ENCODE measurements around the gene SERPINB1. TPM values are rescaled to one million over a fixed set of nuclear protein-coding genes. Genes with fewer than 3 reads are reported as not detected.

SERPINB1 gene
- total RNA-seq, 4 donors from 2014 or later, result 33.3 to 48.9 (median 42.1) TPM

DNA sequence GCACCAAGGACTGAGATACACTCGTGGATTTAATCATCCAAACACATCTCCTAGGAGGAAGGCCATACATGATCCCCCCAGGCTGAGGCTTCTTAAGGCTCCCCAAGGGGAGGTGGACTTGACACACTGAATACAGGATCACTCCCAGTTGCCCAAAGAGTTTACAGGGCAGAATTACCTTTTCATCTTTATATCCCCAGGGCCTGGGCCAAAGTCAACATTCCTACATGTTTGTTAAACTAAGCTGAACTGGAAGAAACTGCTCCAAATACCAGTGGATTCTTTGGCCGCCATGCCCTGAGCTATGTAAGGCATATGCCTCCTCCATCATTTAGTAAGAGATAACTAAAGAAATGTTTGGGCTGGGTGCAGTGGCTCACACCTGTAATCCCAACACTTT lies 22.2 kb upstream of the SERPINB1 start:
- TF ChIP-seq CTCF (IDR thresholded peaks at IDR 0.05; ENCODE audit: low read depth), result no peak

DNA sequence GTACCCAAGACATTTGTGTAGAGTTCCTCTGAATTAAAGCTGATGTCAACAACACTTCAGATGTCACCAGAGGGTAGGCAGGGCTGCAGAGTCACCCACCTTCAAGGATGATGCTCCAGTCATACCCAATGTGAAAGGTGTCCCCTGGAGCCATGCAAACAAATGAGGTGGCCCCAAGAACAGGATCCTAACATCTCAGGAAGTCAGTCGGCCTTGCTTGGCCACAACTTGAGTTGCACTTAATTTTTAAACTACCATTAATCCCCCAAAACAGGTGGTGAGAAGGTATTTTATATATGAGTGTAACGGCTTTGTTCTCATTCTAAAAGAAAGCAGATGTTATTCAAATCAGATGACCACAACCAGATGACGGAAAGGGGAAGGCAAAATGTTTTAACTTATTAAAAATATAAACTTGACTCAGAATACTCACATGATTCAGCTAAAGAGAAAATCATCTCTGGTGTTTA lies 21.1 kb upstream of the SERPINB1 start:
- no peak for TF ChIP-seq CTCF (IDR thresholded peaks at IDR 0.05; ENCODE audit: low read depth)

GRCh38 chr6:2861822-2862164 lies 20.1 kb upstream of the SERPINB1 start:
- TF ChIP-seq CTCF (IDR thresholded peaks at IDR 0.05; ENCODE audit: low read depth), result no peak

- no peak for TF ChIP-seq CTCF (IDR thresholded peaks at IDR 0.05; ENCODE audit: low read depth)
Measured at GRCh38 chr6:2861060-2861821, 19.6 kb upstream of the SERPINB1 start.

DNA sequence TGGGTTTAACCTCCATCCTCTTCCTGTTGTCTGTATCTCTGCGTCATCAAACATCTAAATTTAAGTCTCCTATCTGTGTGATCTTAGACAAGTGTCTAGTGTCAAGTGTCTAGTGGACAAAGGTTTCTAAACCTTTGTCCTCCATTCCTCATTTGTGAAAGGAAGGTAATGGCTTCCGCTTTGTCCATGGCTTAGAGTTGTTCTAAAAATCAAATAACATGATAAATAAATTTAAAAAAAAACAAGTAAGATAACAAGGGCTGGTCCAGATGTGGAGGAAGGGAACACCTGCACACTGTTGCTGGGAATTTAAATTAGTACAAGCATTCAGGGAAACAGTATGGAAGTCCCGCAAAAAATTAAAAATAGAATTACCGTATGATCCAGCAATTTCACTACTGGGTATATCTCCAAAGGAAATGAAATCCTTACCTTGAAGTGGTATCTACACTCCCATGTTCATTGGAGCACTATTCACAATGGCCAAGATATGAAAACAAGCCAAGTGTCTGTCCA lies 17.6 kb upstream of the SERPINB1 start:
- TF ChIP-seq CTCF (IDR thresholded peaks at IDR 0.05; ENCODE audit: low read depth), result no peak

GRCh38 chr6:2857580-2858337 lies 16.1 kb upstream of the SERPINB1 start:
- no peak for TF ChIP-seq CTCF (IDR thresholded peaks at IDR 0.05; ENCODE audit: low read depth)

DNA sequence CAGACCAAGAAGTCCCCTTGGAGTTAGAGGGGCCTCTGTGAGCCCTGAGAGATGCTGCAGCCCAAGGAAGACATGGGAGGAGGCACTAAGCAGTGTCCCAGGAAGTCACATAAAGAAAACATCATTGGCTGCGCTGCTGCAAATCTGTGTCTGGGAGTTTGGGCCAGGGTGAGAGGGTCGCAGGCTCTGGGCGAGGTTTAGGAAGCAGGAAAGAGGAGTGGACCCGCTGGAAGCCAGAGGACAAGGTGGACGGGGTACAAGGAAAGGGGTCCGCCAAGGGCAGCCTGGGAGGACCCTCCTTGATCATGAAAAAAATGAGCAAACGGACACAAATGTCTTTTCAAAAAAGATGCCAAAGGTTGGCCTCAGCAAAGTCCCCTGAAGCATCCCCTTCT lies 15.5 kb upstream of the SERPINB1 start:
- TF ChIP-seq CTCF (IDR thresholded peaks at IDR 0.05; ENCODE audit: low read depth), result no peak

All from subcutaneous adipose tissue (tissue), 4 donors.